Progenitor cell of endocrine pancreas (in vitro differentiated cells): ENCODE results near the gene RNF225. TPM values are rescaled to one million over a fixed set of nuclear protein-coding genes. Genes with fewer than 3 reads are reported as not detected.

Experiments used
- DNase-seq: peaks from one replicate; pipeline ENCODE4 v3.0.0; 2021; ENCODE audit warnings: low spot score; ENCODE audit not compliant: unreplicated experiment
- H3K27ac Mint-ChIP-seq: 2 replicates; pipeline ENCODE4 v1.8.0; 2021; ENCODE audit warnings: mild to moderate bottlenecking, moderate library complexity, mixed read lengths
- H3K27me3 Mint-ChIP-seq: 2 replicates; pipeline ENCODE4 v1.8.0; 2021; ENCODE audit warnings: mixed read lengths
- H3K36me3 Mint-ChIP-seq: 2 replicates; pipeline ENCODE4 v1.8.0; 2022; ENCODE audit warnings: mixed read lengths; ENCODE audit not compliant: insufficient read depth
- H3K4me1 Mint-ChIP-seq: 2 replicates; pipeline ENCODE4 v1.8.0; 2021; ENCODE audit warnings: low read depth, mixed read lengths
- H3K4me3 Mint-ChIP-seq: 2 replicates; pipeline ENCODE4 v1.8.0; 2021; ENCODE audit warnings: low read depth, mild to moderate bottlenecking, moderate library complexity, mixed read lengths
- H3K9me3 Mint-ChIP-seq: 2 replicates; pipeline ENCODE4 v1.8.0; 2021; ENCODE audit warnings: low read depth, mixed read lengths
- CTCF ChIP-seq: fragments of 200-600 bp; sonication (generic); IDR thresholded peaks from one replicate; pipeline ENCODE4 v1.5.0; 2021; ENCODE audit warnings: antibody characterized with exemption, mild to moderate bottlenecking; ENCODE audit not compliant: unreplicated experiment
- total RNA-seq: library from RNA; stranded (reverse); gene quantifications from 2 replicates; pipeline ENCODE4 v1.2.1, GENCODE V29; 2021

RNF225 gene
- total RNA-seq, 1 donor from 2014 or later: not detected

GRCh38 chr19:58416604-58417003 is 21.1 kb downstream of the RNF225 start:
- peaks cover 46% of the 10 kb centered on the region for H3K36me3 Mint-ChIP-seq
- H3K27me3 Mint-ChIP-seq: no peaks in the 10 kb centered on the region
- no peak for TF ChIP-seq CTCF

GRCh38 chr19:58417071-58417470 is 21.6 kb downstream of the RNF225 start:
- no peak for TF ChIP-seq CTCF
- Mint-ChIP-seq H3K27me3 (no peaks in the 10 kb centered on the region), H3K36me3 (peaks cover 48% of the 10 kb centered on the region), H3K4me3 (no peak overlapping the region), H3K4me1 (no peaks in the 10 kb centered on the region), H3K9me3 (peaks cover 8% of the 10 kb centered on the region), H3K27ac (no peak overlapping the region)
- no peak for DNase-seq

More at GRCh38 chr19:58416604-58417003, 21.1 kb downstream of the RNF225 start:
- DNase-seq: no peak
- H3K4me1 Mint-ChIP-seq: no peaks in the 10 kb centered on the region
- no peak overlapping the region for H3K27ac Mint-ChIP-seq
- H3K4me3 Mint-ChIP-seq: no peak overlapping the region
- H3K9me3 Mint-ChIP-seq: peaks cover 8% of the 10 kb centered on the region

GRCh38 chr19:58428617-58429016 is 33.2 kb downstream of the RNF225 start:
- no peak overlapping the region for H3K27ac Mint-ChIP-seq
- H3K27me3 Mint-ChIP-seq: no peaks in the 10 kb centered on the region
- TF ChIP-seq CTCF: no peak
- H3K36me3 Mint-ChIP-seq: peaks cover 53% of the 10 kb centered on the region
- no peak for DNase-seq
- peaks cover 21% of the 10 kb centered on the region for H3K9me3 Mint-ChIP-seq
- H3K4me1 Mint-ChIP-seq: no peaks in the 10 kb centered on the region
- H3K4me3 Mint-ChIP-seq: no peak overlapping the region

GRCh38 chr19:58429745-58430144 is 34.3 kb downstream of the RNF225 start:
- Mint-ChIP-seq H3K27me3 (no peaks in the 10 kb centered on the region), H3K4me3 (no peak overlapping the region)

GRCh38 chr19:58434217-58434616 is 38.8 kb downstream of the RNF225 start:
- Mint-ChIP-seq H3K36me3 (peaks cover 77% of the 10 kb centered on the region), H3K4me1 (no peaks in the 10 kb centered on the region), H3K4me3 (no peak overlapping the region), H3K27ac (peak overlapping the region; percentile 41), H3K9me3 (peaks cover 52% of the 10 kb centered on the region), H3K27me3 (no peaks in the 10 kb centered on the region)
- no peak for TF ChIP-seq CTCF
- DNase-seq: no peak

More at GRCh38 chr19:58429745-58430144, 34.3 kb downstream of the RNF225 start:
- no peak for DNase-seq
- Mint-ChIP-seq H3K27ac (no peak overlapping the region), H3K9me3 (peaks cover 28% of the 10 kb centered on the region), H3K4me1 (no peaks in the 10 kb centered on the region), H3K36me3 (peaks cover 59% of the 10 kb centered on the region)
- TF ChIP-seq CTCF: no peak
